DMS53 (cell line): Measurements from ENCODE around the gene ID3.

Experiments
- DNase-seq: peaks from one replicate; lab custom pipeline; 2025; lab: John Stamatoyannopoulos, UW

ID3 gene

GRCh38 chr1:23526329-23527041 lies 32.8 kb downstream of the ID3 start:
- no peak for DNase-seq

- peak; percentile 56 for DNase-seq
Measured at GRCh38 chr1:23525558-23526250, 33.6 kb downstream of the ID3 start.

DNA sequence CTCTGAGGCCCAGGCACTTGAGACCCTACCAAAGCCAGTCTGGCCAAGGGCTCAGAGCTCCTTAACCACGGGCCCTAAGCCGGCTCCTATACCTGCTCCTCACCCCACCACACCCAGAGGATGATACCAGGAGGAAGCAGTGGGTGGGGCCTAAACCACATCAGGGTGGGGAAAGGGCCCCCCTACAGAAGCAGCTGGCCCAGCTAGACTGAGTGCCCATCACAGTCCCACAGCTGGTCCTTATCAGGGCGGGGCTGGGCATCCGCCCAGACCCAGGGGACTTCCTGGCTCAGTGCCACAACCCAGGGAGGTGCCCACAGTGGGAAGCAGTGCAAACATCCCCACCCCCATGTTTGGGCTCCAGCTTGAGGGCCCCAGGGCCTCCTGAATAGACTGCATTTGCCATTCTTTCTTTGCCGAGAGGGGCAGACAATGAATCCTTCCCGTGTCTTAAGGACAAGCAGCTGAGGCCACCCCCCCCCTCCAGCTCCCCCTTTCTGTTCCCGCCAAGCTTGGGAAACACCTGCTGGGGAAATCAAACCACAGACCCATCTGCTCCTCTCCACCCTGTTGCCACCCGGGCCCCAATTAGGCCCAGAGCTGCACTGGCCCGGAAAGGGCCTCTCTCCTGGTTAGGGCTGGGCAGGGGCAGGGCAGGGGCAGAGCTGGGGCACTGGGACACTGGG lies 34.4 kb downstream of the ID3 start:
- DNase-seq = no peak

GRCh38 chr1:23524163-23524562 lies 35.1 kb downstream of the ID3 start:
- no peak for DNase-seq

DNA sequence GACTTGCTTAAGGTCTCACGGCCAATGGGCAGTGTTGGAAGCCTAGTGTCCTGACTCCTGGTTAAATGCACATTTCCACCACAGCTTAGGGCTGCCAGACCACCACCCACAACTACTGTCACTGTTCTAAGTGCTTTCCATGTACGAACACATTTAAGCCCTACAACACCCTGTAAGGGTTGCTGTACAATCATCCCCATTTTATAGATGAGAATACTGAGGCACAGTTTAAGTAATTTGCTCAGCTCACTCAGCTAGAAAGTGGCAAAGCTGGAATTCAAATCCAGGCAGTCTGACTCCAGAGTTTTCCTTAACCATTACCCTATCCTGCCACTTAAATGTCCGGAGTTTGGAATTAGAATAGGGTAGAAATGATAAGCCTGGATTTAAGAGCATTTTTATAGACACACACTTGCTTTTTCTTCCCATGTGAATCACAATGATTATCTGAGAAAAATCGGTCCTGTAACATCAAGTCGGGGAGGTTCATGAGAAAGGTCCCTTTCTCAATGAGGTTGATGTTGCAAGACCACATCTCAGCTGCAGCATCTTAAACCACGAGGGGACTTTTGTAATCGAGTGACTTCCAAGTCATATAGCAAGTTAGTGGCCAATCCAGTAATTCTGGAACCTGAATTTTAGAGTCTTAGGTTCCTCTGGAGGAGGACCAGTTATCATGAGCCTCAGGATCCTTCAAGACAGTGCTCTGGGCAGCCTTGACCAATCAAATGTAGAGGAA lies 36.9 kb downstream of the ID3 start:
- no peak for DNase-seq

DNA sequence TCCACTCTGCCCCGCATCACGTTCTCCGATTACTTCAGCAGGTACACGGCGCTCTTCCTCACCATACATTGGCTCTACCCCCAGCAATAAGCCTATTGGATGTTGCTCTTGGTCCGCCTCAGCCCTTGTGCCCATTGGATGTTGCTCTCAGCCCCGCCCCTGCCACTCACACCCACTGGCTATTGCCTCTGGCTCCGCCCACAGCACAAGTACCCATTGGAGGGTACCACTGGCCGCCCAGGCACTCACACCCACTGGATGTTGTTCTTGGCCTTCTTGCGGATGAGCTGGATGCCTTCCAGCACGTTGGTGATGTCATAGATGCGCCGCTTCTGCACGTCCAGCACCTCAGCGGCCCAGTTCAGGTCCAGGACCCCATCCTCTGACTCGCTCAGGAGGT lies 37.7 kb downstream of the ID3 start:
- peak; percentile 41 for DNase-seq

- no peak for DNase-seq
Measured at GRCh38 chr1:23517581-23517980, 41.7 kb downstream of the ID3 start.

GRCh38 chr1:23515905-23516304 lies 43.4 kb downstream of the ID3 start:
- DNase-seq = no peak

DNA sequence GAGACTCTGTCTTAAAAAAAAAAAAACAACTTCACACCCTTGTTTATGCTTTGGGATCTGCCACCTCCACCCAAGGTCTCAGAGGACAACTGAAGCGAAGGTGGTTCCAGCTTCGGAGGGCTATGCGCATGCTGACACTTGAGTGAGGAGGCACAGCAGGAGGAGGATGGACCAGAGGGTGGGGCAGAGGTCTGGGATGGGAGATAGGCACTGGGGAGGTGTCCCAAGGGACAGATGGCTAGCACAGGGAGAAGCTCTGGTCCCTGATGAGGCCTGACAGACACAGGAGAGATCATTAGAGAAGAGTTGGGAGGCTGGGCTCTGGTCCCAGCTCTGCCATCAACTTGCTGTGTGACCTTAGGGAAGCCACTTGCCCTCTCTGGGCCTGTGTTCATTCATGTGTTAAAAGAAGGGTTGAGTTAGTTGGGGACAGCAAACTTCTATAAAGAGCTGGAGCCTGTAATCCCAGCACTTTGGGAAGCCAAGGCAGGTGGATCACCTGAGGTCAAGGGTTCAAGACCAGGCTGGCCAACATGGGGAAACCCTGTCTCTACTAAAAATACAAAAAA lies 45.1 kb downstream of the ID3 start:
- no peak for DNase-seq

DNA sequence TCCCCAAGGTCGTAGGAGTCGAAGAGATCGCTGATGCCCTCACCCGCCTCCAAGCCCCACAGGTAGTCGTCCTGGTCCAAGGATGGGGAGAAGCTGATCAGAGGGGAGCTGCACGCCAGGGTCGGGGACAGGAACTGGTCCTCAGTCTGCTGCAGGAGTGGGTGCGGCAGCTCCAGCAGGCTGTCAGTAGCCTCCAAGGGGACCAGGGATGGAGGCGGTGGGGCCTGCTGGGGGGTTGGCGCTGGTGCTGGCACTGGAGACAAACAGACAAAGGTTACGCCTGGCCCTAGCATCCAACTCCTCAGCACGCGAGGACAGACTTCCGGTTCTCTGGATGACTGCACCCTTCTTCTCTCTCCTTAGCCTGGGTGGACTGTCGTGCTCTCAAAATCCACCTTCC lies 49.4 kb downstream of the ID3 start:
- no peak for DNase-seq
